ENCODE data around the gene ZPR1.

DNA sequence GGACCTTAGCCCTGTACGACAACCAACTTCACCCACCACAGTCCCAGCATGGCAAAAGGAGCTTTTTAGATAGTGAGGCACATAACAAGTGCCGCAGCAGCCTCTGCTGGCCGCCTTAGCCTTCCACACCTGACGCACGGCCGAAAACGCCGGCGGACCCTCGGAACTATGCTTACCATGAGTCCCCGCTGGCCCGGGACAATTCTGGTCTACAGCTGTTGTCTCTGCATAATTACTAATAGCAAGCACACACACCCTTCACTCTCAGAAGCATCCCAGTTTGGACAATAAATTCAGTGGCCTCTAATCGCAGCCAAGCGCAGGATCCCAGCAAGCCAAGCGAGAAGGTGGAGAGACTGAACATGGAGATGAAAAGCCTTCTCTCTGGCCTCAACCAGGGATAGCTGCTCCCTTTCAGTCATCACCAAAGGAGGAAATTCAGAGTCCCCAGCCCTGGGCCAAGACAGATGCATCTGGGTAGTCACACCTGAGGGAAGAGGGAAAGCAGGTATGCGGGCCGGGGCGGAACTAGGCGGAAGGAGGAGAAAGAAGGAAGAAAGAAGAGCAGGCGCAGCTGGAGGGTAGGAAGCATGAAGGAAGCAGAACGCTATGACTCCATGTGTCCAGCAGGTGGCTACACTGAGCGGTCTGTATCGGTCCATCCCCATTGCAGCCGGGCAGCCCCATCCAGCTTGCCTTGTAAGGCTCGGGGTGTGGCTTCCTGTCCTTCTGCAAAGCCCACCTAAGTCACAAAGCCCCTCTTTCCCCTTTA, 55.4 kb downstream of the ZPR1 start:
- TF ChIP-seq CTCF (conservative IDR thresholded peaks at IDR 0.05) (peak; percentile 89), EZH2 (IDR thresholded peaks at IDR 0.05; ENCODE audit: low read depth) (no peak)

Data from PC-9 (cell line).